Kidney (tissue), 14 donors: ENCODE data around the gene P2RY2. TPM values are rescaled to one million over a fixed set of nuclear protein-coding genes. Genes with fewer than 3 reads are reported as not detected.

ENCODE experiments used
- DNase-seq, 5 donors: peaks; one replicate each; pipeline ENCODE4 v3.0.0-alpha.2; 2013 to 2020
- FAIRE-seq: peaks from 2 replicates; lab custom pipeline; 2012; peaks lifted over from hg19 to GRCh38; lab: Jason Lieb, UNC
- H3K27ac ChIP-seq, 2 donors: one replicate each; pipeline ENCODE4 v1.7.0; 2013; ENCODE audit warnings: low read depth in 2 of 2, low read length in 2 of 2, inconsistent platforms in 1 of 2
- H3K27me3 ChIP-seq: one replicate; pipeline ENCODE4 v1.7.1; 2013; ENCODE audit warnings: low read length, inconsistent platforms; ENCODE audit not compliant: control insufficient read depth, insufficient read depth
- H3K36me3 ChIP-seq, 3 donors: one replicate each; pipeline versions ENCODE4 v1.7.0 to v1.7.1; 2013; ENCODE audit warnings: low read length in 3 of 3, control low read depth in 1 of 3, inconsistent platforms in 1 of 3; ENCODE audit not compliant: insufficient read depth in 3 of 3, control insufficient read depth in 2 of 3
- H3K4me1 ChIP-seq, 3 donors: one replicate each; pipeline versions ENCODE4 v1.7.0 to v1.7.1; 2013; ENCODE audit warnings: low read length in 3 of 3, inconsistent platforms in 1 of 3, low read depth in 1 of 3; ENCODE audit not compliant: control insufficient read depth in 2 of 3, insufficient read depth in 2 of 3
- H3K4me3 ChIP-seq, 3 donors: one replicate each; pipeline versions ENCODE4 v1.7.0 to v1.8.1; 2013; ENCODE audit warnings: low read length in 3 of 3, control low read depth in 1 of 3, inconsistent platforms in 1 of 3
- H3K9ac ChIP-seq, 3 donors: one replicate each; pipeline versions ENCODE4 v1.7.0 to v1.7.1; 2013; ENCODE audit warnings: low read length in 3 of 3, control low read depth in 1 of 3, inconsistent platforms in 1 of 3
- H3K9me3 ChIP-seq, 3 donors: one replicate each; pipeline versions ENCODE4 v1.7.0 to v1.7.1; 2013; ENCODE audit warnings: low read length in 3 of 3, control low read depth in 1 of 3, inconsistent platforms in 1 of 3; ENCODE audit not compliant: control insufficient read depth in 2 of 3, insufficient read depth in 1 of 3
- CTCF ChIP-seq: IDR thresholded peaks from 3 replicates; pipeline ENCODE4 v1.5.1; 2012; ENCODE audit warnings: mild to moderate bottlenecking, moderate library complexity, borderline replicate concordance; ENCODE audit not compliant: insufficient read depth; ENCODE audit errors: extremely low read depth
- intact Hi-C: fragments of 100-400 bp; cut with DNase I; formaldehyde crosslinking; loops from one replicate; pipeline ENCODE4 v1.11.1; 2022
- polyA plus RNA-seq: library from polyadenylated mRNA; stranded (reverse); fragments of 350-450 nt; fragmentation: Illumina TruSeq; extraction: RNeasy Lipid Tissue Mini Kit (QIAGEN cat#74804); gene quantifications from one replicate; pipeline ENCODE4 v1.2.3, GENCODE V29; 2014; ENCODE audit warnings: low read depth, low replicate concordance; ENCODE audit not compliant: insufficient read depth
- total RNA-seq: library from RNA; stranded (reverse); fragmentation: NEBNext Ultra II Directional; extraction: Animal tissue kit (Norgen Biotek cat#: 25700); gene quantifications from one replicate; pipeline ENCODE4 v1.2.1, GENCODE V29; 2021
- donor health status: control.
- donor health status: control.
- donor health status: control.
- donor health status: control.
- donor health status: control.
- donor health status: DM: yes; HTN: yes; CAD: no.
- donor health status: Normal renal cell carcinoma (clear cell type).

Gene P2RY2
- total and polyA plus RNA-seq, 2 donors from 2014 or later: 1.3 to 9.7 TPM

GRCh38 chr11:73226297-73227006 is 8.4 kb downstream of the P2RY2 start:
- intact Hi-C loops: no loop called here
- Histone ChIP-seq H3K9ac (no peak overlapping the region), H3K4me3 (no peak overlapping the region), H3K4me1 (no peaks in the 10 kb centered on the region), H3K27ac (no peak overlapping the region), H3K36me3 (no peaks in the 10 kb centered on the region), H3K27me3 (no peaks in the 10 kb centered on the region), H3K9me3 (no peaks in the 10 kb centered on the region)
- FAIRE-seq: no peak
- TF ChIP-seq CTCF: no peak
- DNase-seq: peak in 2 of 5 donors; percentile 23 to 34

DNA sequence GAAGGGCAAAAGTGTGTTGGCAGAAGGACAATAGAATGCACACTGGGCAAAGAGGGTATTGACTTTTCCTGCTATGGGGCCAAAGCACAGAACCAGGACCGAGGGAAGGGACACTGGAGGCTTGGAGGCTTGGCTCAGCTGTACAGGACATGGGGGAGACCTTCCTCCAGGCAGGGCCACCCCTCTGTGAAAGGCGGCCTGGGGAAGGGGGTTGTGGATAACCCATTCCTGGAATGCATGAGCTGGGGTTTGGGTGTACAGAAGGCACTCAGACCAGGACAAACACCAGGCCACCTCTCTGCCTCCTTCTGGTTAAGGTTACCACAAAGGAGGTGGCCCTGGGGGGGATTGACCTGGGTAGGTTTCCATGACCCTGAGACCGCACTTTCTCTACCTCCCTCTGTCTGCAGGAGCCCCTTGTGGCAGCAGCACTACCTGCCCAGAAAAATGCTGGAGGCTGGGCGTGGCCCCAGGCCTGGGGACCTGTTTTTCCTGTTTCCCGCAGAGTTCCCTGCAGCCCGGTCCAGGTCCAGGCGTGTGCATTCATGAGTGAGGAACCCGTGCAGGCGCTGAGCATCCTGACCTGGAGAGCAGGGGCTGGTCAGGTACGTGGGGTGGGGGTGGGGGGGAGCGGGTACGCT is 9.6 kb downstream of the P2RY2 start:
- Histone ChIP-seq H3K36me3 (no peaks in the 10 kb centered on the region), H3K9ac (no peak overlapping the region), H3K4me3 (no peak overlapping the region), H3K27me3 (no peaks in the 10 kb centered on the region), H3K9me3 (no peaks in the 10 kb centered on the region), H3K27ac (no peak overlapping the region), H3K4me1 (no peaks in the 10 kb centered on the region)
- FAIRE-seq: no peak
- intact Hi-C loops: no loop called here
- DNase-seq: peak; percentile 84 to 93 (median 87)
- no peak for TF ChIP-seq CTCF

- TF ChIP-seq CTCF: no peak
- no peak overlapping the region for H3K9ac ChIP-seq
- no peak for FAIRE-seq
These were observed 10.4 kb downstream of the P2RY2 start for GRCh38 chr11:73228268-73229134.

More at GRCh38 chr11:73228268-73229134, 10.4 kb downstream of the P2RY2 start:
- Histone ChIP-seq H3K36me3 (no peaks in the 10 kb centered on the region), H3K27ac (no peak overlapping the region), H3K27me3 (no peaks in the 10 kb centered on the region), H3K4me3 (no peak overlapping the region), H3K4me1 (no peaks in the 10 kb centered on the region), H3K9me3 (no peaks in the 10 kb centered on the region)
- intact Hi-C loops: no loop called here
- DNase-seq: peak in 2 of 5 donors; percentile 29 to 42
